ENCODE results near the gene MS4A4E.

- TF ChIP-seq EP300 (IDR thresholded peaks at IDR 0.05) = no peak
- TF ChIP-seq CTCF (IDR thresholded peaks at IDR 0.05) = no peak
Observed at GRCh38 chr11:60241786-60242185, 1.2 kb downstream of the MS4A4E start.

Data from upper lobe of left lung (tissue), 4 donors.